Osteoblast (primary cell): ENCODE measurements around the gene MED9. TPM values are rescaled to one million over a fixed set of nuclear protein-coding genes. Genes with fewer than 3 reads are reported as not detected.
A peak's percentile ranks its signal among the peaks of the same experiment; 100 is the strongest.

ENCODE experiments used
- DNase-seq: peaks from one replicate; pipeline ENCODE4 v3.0.0; 2011; ENCODE audit warnings: low spot score, mixed read lengths; ENCODE audit not compliant: insufficient read length; ENCODE audit errors: missing footprints
- H2AFZ ChIP-seq: 2 replicates; pipeline ENCODE4 v1.6.0; 2011; ENCODE audit warnings: mild to moderate bottlenecking, low read length
- H3K27ac ChIP-seq: 2 replicates; pipeline ENCODE4 v1.5.1; 2011; ENCODE audit warnings: mild to moderate bottlenecking, low read depth, low read length, moderate library complexity
- H3K27me3 ChIP-seq: 2 replicates; pipeline ENCODE4 v1.6.0; 2012; ENCODE audit warnings: mild to moderate bottlenecking, control low read depth, inconsistent platforms, low read length, moderate library complexity; ENCODE audit not compliant: insufficient read depth
- H3K36me3 ChIP-seq: 2 replicates; pipeline ENCODE4 v1.5.1; 2011; ENCODE audit warnings: mild to moderate bottlenecking, low read length, control low read depth, moderate library complexity; ENCODE audit not compliant: insufficient read depth
- H3K4me1 ChIP-seq: 2 replicates; pipeline ENCODE4 v1.5.1; 2011; ENCODE audit warnings: mild to moderate bottlenecking, low read length, control low read depth, moderate library complexity; ENCODE audit not compliant: insufficient read depth
- H3K4me2 ChIP-seq: 2 replicates; pipeline ENCODE4 v1.6.0; 2011; ENCODE audit warnings: mild to moderate bottlenecking, low read length; ENCODE audit not compliant: insufficient read depth
- H3K4me3 ChIP-seq: fragments of 200-600 bp; sonication (generic); 3 replicates; pipeline ENCODE4 v1.5.1; 2012; ENCODE audit warnings: mild to moderate bottlenecking, low read length, inconsistent platforms; ENCODE audit not compliant: insufficient read depth
- H3K79me2 ChIP-seq: 2 replicates; pipeline ENCODE4 v1.6.0; 2012; ENCODE audit warnings: mild to moderate bottlenecking, low read length, control low read depth, inconsistent platforms; ENCODE audit not compliant: insufficient read depth
- H3K9me3 ChIP-seq: 2 replicates; pipeline ENCODE4 v1.5.1; 2011; ENCODE audit warnings: low read depth, low read length, control low read depth
- H4K20me1 ChIP-seq: 2 replicates; pipeline ENCODE4 v1.6.0; 2012; ENCODE audit warnings: mild to moderate bottlenecking, low read length, control low read depth; ENCODE audit not compliant: insufficient read depth
- total RNA-seq: library from RNA; depleted of rRNA; stranded (reverse); fragments of >200 nt; gene quantifications from 2 replicates; pipeline ENCODE4 v1.2.3, GENCODE V29; 2012
- TF ChIP-seq, protein P1 (sequence below): IDR thresholded peaks from 2 replicates; pipeline ENCODE4 v1.5.1; 2011; ENCODE audit warnings: mild to moderate bottlenecking, low read depth, low read length, moderate library complexity; ENCODE audit errors: extremely low read depth

Gene MED9
- total RNA-seq, 1 donor, result 17.0 TPM

DNA sequence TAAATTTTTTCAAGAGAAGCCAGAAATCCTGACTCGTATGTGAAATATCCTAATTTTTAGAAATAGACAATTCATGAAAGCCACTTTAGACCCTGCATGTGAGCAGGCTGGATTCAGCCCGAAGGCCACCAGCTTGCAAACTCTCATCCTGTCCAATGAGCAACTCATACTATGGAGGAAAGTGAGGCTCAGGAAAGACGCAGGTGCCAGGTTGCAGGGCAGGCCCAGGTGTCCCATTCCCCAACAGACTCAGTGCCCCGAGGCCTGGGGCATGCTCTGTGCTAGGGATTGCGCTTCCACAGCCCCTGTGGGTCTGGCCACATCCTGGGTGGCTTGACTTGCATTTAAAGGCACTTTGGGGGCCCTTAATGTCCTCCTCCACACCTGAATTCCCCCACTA, 36.1 kb downstream of the MED9 start:
- Histone ChIP-seq H3K9me3 (no peaks in the 10 kb centered on the region), H3K27me3 (no peaks in the 10 kb centered on the region), H3K4me1 (peaks cover 44% of the 10 kb centered on the region), H2AFZ (no peak overlapping the region), H3K36me3 (no peaks in the 10 kb centered on the region), H4K20me1 (no peaks in the 10 kb centered on the region), H3K27ac (peak overlapping the region; percentile 61), H3K4me2 (no peak overlapping the region), H3K4me3 (no peak overlapping the region), H3K79me2 (no peaks in the 10 kb centered on the region)
- peak; percentile 29 for DNase-seq
- TF ChIP-seq, protein P1, sequence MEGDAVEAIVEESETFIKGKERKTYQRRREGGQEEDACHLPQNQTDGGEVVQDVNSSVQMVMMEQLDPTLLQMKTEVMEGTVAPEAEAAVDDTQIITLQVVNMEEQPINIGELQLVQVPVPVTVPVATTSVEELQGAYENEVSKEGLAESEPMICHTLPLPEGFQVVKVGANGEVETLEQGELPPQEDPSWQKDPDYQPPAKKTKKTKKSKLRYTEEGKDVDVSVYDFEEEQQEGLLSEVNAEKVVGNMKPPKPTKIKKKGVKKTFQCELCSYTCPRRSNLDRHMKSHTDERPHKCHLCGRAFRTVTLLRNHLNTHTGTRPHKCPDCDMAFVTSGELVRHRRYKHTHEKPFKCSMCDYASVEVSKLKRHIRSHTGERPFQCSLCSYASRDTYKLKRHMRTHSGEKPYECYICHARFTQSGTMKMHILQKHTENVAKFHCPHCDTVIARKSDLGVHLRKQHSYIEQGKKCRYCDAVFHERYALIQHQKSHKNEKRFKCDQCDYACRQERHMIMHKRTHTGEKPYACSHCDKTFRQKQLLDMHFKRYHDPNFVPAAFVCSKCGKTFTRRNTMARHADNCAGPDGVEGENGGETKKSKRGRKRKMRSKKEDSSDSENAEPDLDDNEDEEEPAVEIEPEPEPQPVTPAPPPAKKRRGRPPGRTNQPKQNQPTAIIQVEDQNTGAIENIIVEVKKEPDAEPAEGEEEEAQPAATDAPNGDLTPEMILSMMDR, result no peak

DNA sequence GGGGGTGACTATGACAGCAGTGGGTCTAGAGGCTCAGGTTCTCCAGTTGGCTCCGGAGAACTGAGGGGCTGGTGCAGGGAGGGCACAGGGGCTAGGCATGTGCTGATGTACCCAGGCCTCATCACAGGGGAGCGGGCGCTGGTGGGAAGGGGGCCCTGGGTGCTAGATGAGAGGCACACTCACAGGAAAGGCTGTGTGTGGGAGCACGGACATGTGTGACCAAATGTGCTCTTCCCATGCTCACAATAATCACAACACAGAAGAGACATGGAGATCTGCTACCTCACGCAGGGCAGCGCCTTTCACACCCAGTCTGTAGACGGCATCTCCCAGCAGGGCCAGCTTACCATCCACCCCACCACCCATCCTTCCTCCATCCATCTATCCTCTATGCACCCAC, 36.8 kb downstream of the MED9 start:
- Histone ChIP-seq H3K36me3 (no peaks in the 10 kb centered on the region), H3K27me3 (no peaks in the 10 kb centered on the region), H3K4me2 (no peak overlapping the region), H3K4me1 (peaks cover 44% of the 10 kb centered on the region), H3K4me3 (no peak overlapping the region), H3K79me2 (no peaks in the 10 kb centered on the region), H3K27ac (no peak overlapping the region), H4K20me1 (no peaks in the 10 kb centered on the region), H2AFZ (no peak overlapping the region), H3K9me3 (no peaks in the 10 kb centered on the region)
- DNase-seq, result peak; percentile 19
- TF ChIP-seq, protein P1, result no peak

GRCh38 chr17:17514361-17514992, 37.7 kb downstream of the MED9 start:
- H2AFZ ChIP-seq, result no peak overlapping the region
- H3K36me3 ChIP-seq, result no peaks in the 10 kb centered on the region
- H3K4me3 ChIP-seq, result no peak overlapping the region
- DNase-seq, result peak; percentile 67
- H3K9me3 ChIP-seq, result no peaks in the 10 kb centered on the region
- peaks cover 44% of the 10 kb centered on the region for H3K4me1 ChIP-seq
- TF ChIP-seq, protein P1, result no peak
- H3K79me2 ChIP-seq, result no peaks in the 10 kb centered on the region
- peak overlapping the region; percentile 93 for H3K27ac ChIP-seq
- no peaks in the 10 kb centered on the region for H4K20me1 ChIP-seq
- H3K4me2 ChIP-seq, result peak overlapping the region; percentile 72
- no peaks in the 10 kb centered on the region for H3K27me3 ChIP-seq

DNA sequence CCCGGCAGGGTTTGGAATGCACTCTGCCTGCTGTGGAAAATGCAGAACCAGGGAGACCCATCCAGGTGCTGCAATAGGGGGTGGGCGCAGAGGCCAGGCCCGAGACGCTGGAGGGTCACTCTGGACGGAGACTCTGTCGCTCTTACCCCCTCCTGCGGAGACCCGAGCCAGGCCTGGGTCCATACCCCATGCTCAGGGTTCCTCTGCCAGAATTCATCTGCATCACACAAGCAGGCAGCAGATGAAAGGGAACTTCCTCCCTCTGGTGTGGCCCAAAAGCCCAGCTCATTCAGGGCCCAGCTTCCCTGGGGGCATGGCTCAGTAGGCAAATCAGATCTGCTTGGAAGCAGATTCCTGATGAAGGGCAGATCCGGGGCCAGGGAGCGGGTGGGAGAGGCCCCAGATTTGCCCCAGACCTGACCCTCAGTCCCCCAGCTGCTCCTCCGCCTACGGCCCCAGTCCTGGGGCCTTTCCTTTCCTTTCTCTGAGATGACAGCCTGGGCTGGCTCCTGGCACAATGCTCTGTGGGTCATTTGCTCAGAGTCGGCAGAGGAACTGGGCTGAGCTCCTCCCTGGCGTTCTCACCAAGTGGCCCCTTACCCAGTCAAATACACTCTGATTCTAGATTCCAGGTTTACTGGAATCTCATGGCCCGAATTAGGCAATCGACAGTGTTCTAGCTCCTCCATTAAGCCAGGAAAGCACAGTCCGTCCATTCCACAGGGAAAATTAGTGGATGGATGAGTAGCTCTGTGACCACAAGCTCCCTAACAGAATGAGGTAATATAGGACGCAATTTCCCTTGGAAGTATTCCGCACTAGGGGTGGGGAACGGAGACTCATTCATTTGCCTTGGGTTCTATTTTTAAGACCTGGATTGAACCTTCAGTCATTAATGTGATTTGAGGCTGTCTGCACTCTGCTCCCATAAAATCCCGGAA, 38.5 kb downstream of the MED9 start:
- peak; percentile 97 for DNase-seq
- Histone ChIP-seq H3K4me2 (peak overlapping the region; percentile 72), H2AFZ (peak overlapping the region; percentile 89), H3K4me3 (peak overlapping the region; percentile 32), H3K27me3 (no peaks in the 10 kb centered on the region), H3K79me2 (no peaks in the 10 kb centered on the region), H3K27ac (peak overlapping the region; percentile 93), H3K36me3 (no peaks in the 10 kb centered on the region), H4K20me1 (no peaks in the 10 kb centered on the region), H3K9me3 (no peaks in the 10 kb centered on the region), H3K4me1 (peaks cover 44% of the 10 kb centered on the region)
- TF ChIP-seq, protein P1, result no peak
